B cell (primary cell): Measurements from ENCODE around the gene IL1RAPL1.

Source experiments
- EZH2 ChIP-seq: IDR thresholded peaks from 2 replicates; pipeline ENCODE4 v1.6.1; 2012; ENCODE audit warnings: borderline replicate concordance, low read depth, mild to moderate bottlenecking, moderate library complexity, low read length; ENCODE audit not compliant: insufficient read depth, poor library complexity, severe bottlenecking
- TF ChIP-seq, protein P1 (sequence below): fragments of 200-600 bp; IDR thresholded peaks from one replicate; pipeline ENCODE4 v1.8.0; 2022; ENCODE audit warnings: antibody characterized with exemption, mild to moderate bottlenecking

GRCh38 chrX:30005813-30006212, 1418.6 kb downstream of the IL1RAPL1 start:
- TF ChIP-seq, protein P1, sequence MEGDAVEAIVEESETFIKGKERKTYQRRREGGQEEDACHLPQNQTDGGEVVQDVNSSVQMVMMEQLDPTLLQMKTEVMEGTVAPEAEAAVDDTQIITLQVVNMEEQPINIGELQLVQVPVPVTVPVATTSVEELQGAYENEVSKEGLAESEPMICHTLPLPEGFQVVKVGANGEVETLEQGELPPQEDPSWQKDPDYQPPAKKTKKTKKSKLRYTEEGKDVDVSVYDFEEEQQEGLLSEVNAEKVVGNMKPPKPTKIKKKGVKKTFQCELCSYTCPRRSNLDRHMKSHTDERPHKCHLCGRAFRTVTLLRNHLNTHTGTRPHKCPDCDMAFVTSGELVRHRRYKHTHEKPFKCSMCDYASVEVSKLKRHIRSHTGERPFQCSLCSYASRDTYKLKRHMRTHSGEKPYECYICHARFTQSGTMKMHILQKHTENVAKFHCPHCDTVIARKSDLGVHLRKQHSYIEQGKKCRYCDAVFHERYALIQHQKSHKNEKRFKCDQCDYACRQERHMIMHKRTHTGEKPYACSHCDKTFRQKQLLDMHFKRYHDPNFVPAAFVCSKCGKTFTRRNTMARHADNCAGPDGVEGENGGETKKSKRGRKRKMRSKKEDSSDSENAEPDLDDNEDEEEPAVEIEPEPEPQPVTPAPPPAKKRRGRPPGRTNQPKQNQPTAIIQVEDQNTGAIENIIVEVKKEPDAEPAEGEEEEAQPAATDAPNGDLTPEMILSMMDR, result no peak
- TF ChIP-seq EZH2, result no peak
